Urinary bladder (tissue), 4 donors: ENCODE data around the gene KLF6. TPM values are rescaled to one million over a fixed set of nuclear protein-coding genes. Genes with fewer than 3 reads are reported as not detected.

ENCODE experiments used
- DNase-seq: peaks from one replicate; pipeline ENCODE4 v3.0.0-alpha.2; 2015; ENCODE audit errors: extremely low spot score
- H3K27ac ChIP-seq: one replicate; pipeline ENCODE4 v1.5.1; 2013; ENCODE audit warnings: low read depth, mild to moderate bottlenecking, moderate library complexity
- H3K36me3 ChIP-seq: one replicate; pipeline ENCODE4 v1.6.1; 2013; ENCODE audit warnings: mild to moderate bottlenecking, moderate library complexity; ENCODE audit not compliant: insufficient read depth
- H3K4me1 ChIP-seq: one replicate; pipeline ENCODE4 v1.6.1; 2013; ENCODE audit warnings: mild to moderate bottlenecking, moderate library complexity; ENCODE audit not compliant: insufficient read depth
- H3K4me3 ChIP-seq: one replicate; pipeline ENCODE4 v1.5.1; 2013; ENCODE audit warnings: low read depth, low read length
- WGBS: extraction: QIAGEN DNeasy Blood & Tissue Kit; methylation state at CpG from one replicate; pipeline ENCODE4 v1.1.7; 2013; 5-methylcytosine and 5-hydroxymethylcytosine counted together
- polyA plus RNA-seq: library from polyadenylated mRNA; stranded (reverse); fragments of 200-250 nt; gene quantifications from one replicate; pipeline ENCODE4 v1.2.3, GENCODE V29; 2013
- total RNA-seq: library from RNA; depleted of rRNA; stranded (reverse); fragments of >200 nt; gene quantifications from one replicate; pipeline ENCODE4 v1.2.3, GENCODE V29; 2014
- donor health status: healthy with polysubstance abuse.
- donor health status: healthy.

The KLF6 gene
- total RNA-seq (69.8 TPM), polyA plus RNA-seq (137 TPM)

- H3K36me3 ChIP-seq: peaks cover 4% of the 10 kb centered on the region
- H3K27ac ChIP-seq: peak within 1 kb of the TSS; percentile 100
- no peak for DNase-seq
- H3K4me3 ChIP-seq: peak within 1 kb of the TSS; percentile 95
- WGBS: under 1% methylated on average over 69 of the region's 69 CpGs
- H3K4me1 ChIP-seq: peaks cover 3% of the 10 kb centered on the region
These were observed at the start of gene KLF6 for GRCh38 chr10:3784510-3785250. Gene KLF6, minus strand, starts transcription at chr10:3785209. Its CDS starts 195 bp downstream, at chr10:3785014.

DNA sequence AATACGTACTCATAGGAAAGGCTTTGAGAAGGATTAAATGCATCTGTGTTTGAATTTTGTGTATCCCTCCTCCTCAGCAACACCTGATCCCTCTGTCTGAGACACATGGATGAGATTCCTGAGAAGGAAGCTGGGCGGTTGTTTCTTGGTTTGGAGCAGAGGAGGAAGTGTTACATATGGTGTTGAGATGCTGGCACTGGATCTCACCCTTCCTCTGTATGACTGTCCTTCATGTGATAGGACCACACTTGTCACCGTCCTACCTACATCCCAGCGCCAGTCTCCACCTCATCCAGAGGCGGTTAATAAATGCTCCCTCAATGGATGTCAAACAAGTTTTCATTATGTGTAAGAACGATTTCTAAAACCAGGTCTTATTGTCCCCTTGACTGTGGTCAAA is 49.4 kb upstream of the KLF6 start:
- WGBS: 95% methylated on average over 6 of the region's 6 CpGs

DNA sequence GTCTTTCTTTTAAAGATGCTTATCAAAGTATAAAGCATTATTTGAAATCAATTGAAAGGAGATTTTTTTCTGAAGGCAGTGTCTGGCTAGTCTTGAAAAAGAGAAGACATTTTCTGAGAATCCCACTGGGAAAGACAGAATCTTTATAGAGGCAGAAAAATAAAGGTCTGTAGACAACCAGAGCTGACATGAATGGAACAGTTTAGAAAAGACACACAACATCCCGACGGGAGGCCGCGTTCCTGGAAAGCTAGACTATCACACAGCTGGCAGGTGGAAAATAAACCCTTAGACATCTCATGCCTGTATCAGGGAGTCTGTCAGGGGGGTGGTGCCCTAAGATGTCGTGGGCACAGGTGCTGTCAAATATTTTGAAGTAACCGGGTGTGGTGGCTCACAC is 48.0 kb upstream of the KLF6 start:
- Histone ChIP-seq H3K27ac (no peak overlapping the region), H3K36me3 (no peaks in the 10 kb centered on the region), H3K4me3 (no peak overlapping the region), H3K4me1 (no peaks in the 10 kb centered on the region)
- no peak for DNase-seq
- WGBS: 93% methylated on average over 6 of the region's 6 CpGs

More for the DNA sequence above, 49.4 kb upstream of the KLF6 start:
- no peaks in the 10 kb centered on the region for H3K4me1 ChIP-seq
- H3K27ac ChIP-seq: no peak overlapping the region
- no peak overlapping the region for H3K4me3 ChIP-seq
- no peak for DNase-seq
- no peaks in the 10 kb centered on the region for H3K36me3 ChIP-seq

DNA sequence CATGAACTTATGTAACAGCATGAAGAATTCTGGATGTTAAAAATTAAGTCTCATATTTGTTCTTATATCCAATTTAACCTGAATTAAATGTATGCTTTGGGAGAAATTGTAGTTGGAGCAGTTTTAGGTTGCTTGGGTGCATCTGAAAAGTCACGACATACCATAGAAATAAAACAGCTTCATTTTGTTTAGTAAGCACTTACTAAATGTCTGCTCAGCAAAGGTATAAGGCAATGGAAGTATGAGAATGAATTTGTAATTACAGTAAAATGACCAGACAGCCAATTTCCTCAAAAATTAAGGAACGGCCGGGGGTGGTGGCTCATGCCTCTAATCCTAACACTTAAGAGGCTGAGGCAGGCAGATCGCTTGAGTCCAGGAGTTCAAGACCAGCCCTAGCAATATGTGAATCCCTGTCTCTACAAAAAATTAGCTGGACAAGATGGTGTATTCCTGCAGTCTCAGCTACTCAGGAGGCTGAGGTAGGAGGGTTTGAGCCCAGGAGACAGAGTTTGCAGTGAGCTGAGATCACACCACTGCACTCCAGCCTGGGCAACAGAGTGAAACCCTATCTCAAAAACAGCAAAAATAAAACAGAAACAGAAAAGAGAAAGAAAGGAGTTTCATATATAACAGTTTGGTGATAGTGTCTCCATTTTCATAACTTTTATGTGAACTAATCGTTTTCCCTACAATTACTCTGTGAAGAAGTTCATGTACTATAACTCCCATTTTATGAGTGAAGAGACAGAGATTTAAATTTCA is 47.2 kb upstream of the KLF6 start:
- WGBS: 91% methylated on average over 5 of the region's 5 CpGs
- H3K4me3 ChIP-seq: no peak overlapping the region
- H3K4me1 ChIP-seq: no peaks in the 10 kb centered on the region
- no peak for DNase-seq
- H3K36me3 ChIP-seq: no peaks in the 10 kb centered on the region
- no peak overlapping the region for H3K27ac ChIP-seq

- no peak overlapping the region for H3K27ac ChIP-seq
- H3K4me3 ChIP-seq: no peak overlapping the region
- 72% methylated on average over 4 of the region's 4 CpGs for WGBS
- no peak for DNase-seq
- no peaks in the 10 kb centered on the region for H3K36me3 ChIP-seq
- H3K4me1 ChIP-seq: no peaks in the 10 kb centered on the region
These were observed 46.6 kb upstream of the KLF6 start for GRCh38 chr10:3831608-3832007.

GRCh38 chr10:3830946-3831345 is 45.9 kb upstream of the KLF6 start:
- no peaks in the 10 kb centered on the region for H3K36me3 ChIP-seq
- 75% methylated on average over 1 of the region's 1 CpG for WGBS
- H3K4me3 ChIP-seq: no peak overlapping the region
- no peak overlapping the region for H3K27ac ChIP-seq
- DNase-seq: no peak
- no peaks in the 10 kb centered on the region for H3K4me1 ChIP-seq

- WGBS: 65% methylated on average over 7 of the region's 7 CpGs
- no peak for DNase-seq
- Histone ChIP-seq H3K27ac (no peak overlapping the region), H3K36me3 (no peaks in the 10 kb centered on the region), H3K4me1 (no peaks in the 10 kb centered on the region), H3K4me3 (no peak overlapping the region)
These were observed 44.4 kb upstream of the KLF6 start for GRCh38 chr10:3829156-3830050.

- Histone ChIP-seq H3K4me1 (no peaks in the 10 kb centered on the region), H3K36me3 (no peaks in the 10 kb centered on the region), H3K4me3 (peak overlapping the region; percentile 43), H3K27ac (no peak overlapping the region)
- WGBS: 4% methylated on average over 14 of the region's 14 CpGs
- DNase-seq: no peak
These were observed 43.6 kb upstream of the KLF6 start for GRCh38 chr10:3828404-3829155.

DNA sequence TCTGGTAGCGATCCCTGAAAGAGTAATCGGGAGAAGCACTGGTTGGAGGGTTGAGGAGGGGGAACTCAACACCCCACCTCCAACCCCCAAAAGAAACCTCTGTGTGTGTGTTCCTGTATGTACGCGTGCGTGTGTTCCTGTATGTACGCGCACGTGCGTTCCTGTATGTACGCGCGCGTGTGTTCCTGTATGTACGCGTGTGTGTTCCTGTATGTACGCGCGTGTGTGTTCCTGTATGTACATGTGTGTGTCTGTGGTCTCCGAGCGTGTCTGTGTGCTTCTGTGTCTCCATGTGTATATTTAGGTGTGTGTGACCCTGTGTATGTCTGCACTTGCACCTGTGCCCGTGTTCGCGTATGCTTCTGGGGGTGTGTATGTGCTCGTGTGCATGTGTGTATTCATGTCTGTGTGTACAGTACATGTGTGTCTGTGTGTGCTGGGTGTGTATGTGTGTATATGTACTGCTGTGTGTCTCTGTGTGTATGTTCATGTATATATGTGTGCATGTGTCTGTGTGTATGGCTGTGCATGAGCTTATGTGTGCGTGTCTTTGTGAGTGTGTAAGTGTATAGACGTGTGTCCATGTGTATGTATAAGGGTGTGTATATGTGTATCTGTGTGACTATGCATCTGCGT is 42.9 kb upstream of the KLF6 start:
- Histone ChIP-seq H3K4me3 (no peak overlapping the region), H3K36me3 (no peaks in the 10 kb centered on the region), H3K27ac (no peak overlapping the region), H3K4me1 (no peaks in the 10 kb centered on the region)
- WGBS: 97% methylated on average over 27 of the region's 27 CpGs
- DNase-seq: no peak

DNA sequence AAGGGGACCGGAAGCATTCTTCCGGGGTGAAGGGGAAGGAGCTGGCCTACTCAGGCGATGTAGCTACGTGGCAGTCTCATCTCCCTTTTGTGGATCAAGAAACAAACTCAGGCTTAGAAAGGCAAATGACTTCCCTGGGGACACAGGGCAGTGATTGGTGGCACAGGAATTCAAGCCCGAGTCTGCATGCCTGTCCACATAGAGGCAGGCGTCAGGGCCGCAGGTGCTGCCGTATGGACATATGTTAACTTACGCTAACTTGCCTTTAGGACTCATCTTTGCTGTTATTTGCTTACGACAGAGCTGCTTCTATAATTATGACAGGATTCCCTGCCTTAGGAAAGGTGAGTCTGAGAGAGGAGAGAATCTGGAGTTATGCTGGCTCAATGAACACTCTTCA is 42.3 kb upstream of the KLF6 start:
- no peak for DNase-seq
- 94% methylated on average over 10 of the region's 10 CpGs for WGBS
- Histone ChIP-seq H3K4me3 (no peak overlapping the region), H3K4me1 (no peaks in the 10 kb centered on the region), H3K27ac (no peak overlapping the region), H3K36me3 (no peaks in the 10 kb centered on the region)

DNA sequence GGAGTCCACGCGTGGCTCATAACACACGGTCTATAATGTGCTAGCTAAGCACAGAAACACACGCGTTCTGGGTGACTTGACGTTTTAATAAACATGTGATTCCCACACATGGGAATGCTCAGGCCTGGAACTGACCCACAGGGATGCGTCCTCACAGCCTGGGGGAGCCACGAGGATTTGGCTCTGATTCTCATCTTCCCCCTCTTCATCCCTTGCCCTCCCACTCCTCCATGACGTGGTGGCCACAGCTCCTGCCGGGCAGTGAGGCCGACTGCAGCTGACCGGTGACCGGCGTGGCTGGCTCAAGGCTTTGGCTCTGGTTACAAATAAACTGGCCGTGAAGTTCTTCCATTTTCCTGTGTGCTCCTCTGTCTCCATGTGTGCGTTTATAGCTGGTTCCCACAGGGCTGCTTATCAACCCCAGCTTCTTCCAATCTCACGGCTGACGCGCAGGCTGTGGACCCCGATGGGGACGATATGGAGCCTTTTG is 40.9 kb upstream of the KLF6 start:
- no peak for DNase-seq
- no peaks in the 10 kb centered on the region for H3K4me1 ChIP-seq
- 79% methylated on average over 21 of the region's 21 CpGs for WGBS
- H3K27ac ChIP-seq: no peak overlapping the region
- H3K36me3 ChIP-seq: no peaks in the 10 kb centered on the region
- no peak overlapping the region for H3K4me3 ChIP-seq

- H3K4me3 ChIP-seq: no peak overlapping the region
- no peak for DNase-seq
- 56% methylated on average over 6 of the region's 6 CpGs for WGBS
- H3K36me3 ChIP-seq: no peaks in the 10 kb centered on the region
- no peaks in the 10 kb centered on the region for H3K4me1 ChIP-seq
- no peak overlapping the region for H3K27ac ChIP-seq
These were observed 40.2 kb upstream of the KLF6 start for GRCh38 chr10:3825244-3825643.
